Caco-2 (cell line): ENCODE data around the gene XPNPEP2. TPM values are rescaled to one million over a fixed set of nuclear protein-coding genes. Genes with fewer than 3 reads are reported as not detected.

Experiments
- BruUV-seq: library from RNA; stranded (reverse); fragments of 400-500 nt; replicated peaks from 2 replicates; lab custom pipeline; 2021; lab: Mats Ljungman, UMichigan
- CTCF ChIA-PET: fragments of 300-600 bp; sonication (Branson Sonifier 250); formaldehyde crosslinking; loops from one replicate; lab custom pipeline; 2022; ENCODE audit warnings: antibody characterized with exemption; lab: Charles Lee
- POLR2A ChIA-PET: fragments of 300-600 bp; sonication (Branson Sonifier 250); formaldehyde crosslinking; loops from one replicate; lab custom pipeline; 2022; ENCODE audit warnings: antibody characterized with exemption; lab: Charles Lee
- DNase-seq, 2 experiments: peaks; one replicate each; pipeline versions ENCODE4 v3.0.0 to v3.0.0-alpha.2; 2020 to 2022
- H3K27me3 ChIP-seq: replicated peaks from 2 replicates; pipeline ENCODE4 v1.6.0; 2011; ENCODE audit warnings: low read length; ENCODE audit not compliant: control insufficient read depth, insufficient read depth
- H3K36me3 ChIP-seq: 2 replicates; pipeline ENCODE4 v1.5.1; 2011; ENCODE audit warnings: low read length; ENCODE audit not compliant: control insufficient read depth, insufficient read depth
- H3K4me1 ChIP-seq: fragments of 250-450 bp; sonication (Bioruptor Pico); 2 replicates; pipeline ENCODE4 v1.5.1; 2020; ENCODE audit warnings: mild to moderate bottlenecking
- H3K4me3 ChIP-seq: 2 replicates; pipeline ENCODE4 v1.5.1; 2011; ENCODE audit warnings: low read depth, mild to moderate bottlenecking, control low read depth, low read length
- H3K9me3 ChIP-seq: fragments of 250-450 bp; sonication (Bioruptor Pico); 2 replicates; pipeline ENCODE4 v1.5.1; 2020; ENCODE audit warnings: mild to moderate bottlenecking, moderate library complexity
- H3K27ac Mint-ChIP-seq: one replicate; pipeline ENCODE4 v1.8.0; 2022; ENCODE audit warnings: mixed read lengths; ENCODE audit not compliant: unreplicated experiment
- H3K27me3 Mint-ChIP-seq: one replicate; pipeline ENCODE4 v1.8.0; 2022; ENCODE audit warnings: mixed read lengths; ENCODE audit not compliant: insufficient read depth, unreplicated experiment
- H3K36me3 Mint-ChIP-seq: one replicate; pipeline ENCODE4 v1.8.0; 2022; ENCODE audit warnings: mild to moderate bottlenecking, mixed read lengths; ENCODE audit not compliant: insufficient read depth, unreplicated experiment
- H3K4me1 Mint-ChIP-seq: one replicate; pipeline ENCODE4 v1.8.0; 2022; ENCODE audit warnings: low read depth, mixed read lengths; ENCODE audit not compliant: unreplicated experiment
- H3K4me3 Mint-ChIP-seq: one replicate; pipeline ENCODE4 v1.8.0; 2022; ENCODE audit warnings: mild to moderate bottlenecking, moderate library complexity, mixed read lengths; ENCODE audit not compliant: unreplicated experiment
- H3K9me3 Mint-ChIP-seq: one replicate; pipeline ENCODE4 v1.8.0; 2022; ENCODE audit warnings: mixed read lengths; ENCODE audit not compliant: unreplicated experiment
- intact Hi-C: fragments of 100-400 bp; cut with micrococcal nuclease; formaldehyde crosslinking; loops from one replicate; pipeline ENCODE4 v1.10.0; 2022; ENCODE audit not compliant: unreplicated experiment
- total RNA-seq: library from RNA; stranded (reverse); gene quantifications from 2 replicates; pipeline ENCODE4 v1.2.3, GENCODE V29; 2022
- TF ChIP-seq, protein P1 (sequence below), 2 experiments: fragments of 200-600 bp in 1 of 2; IDR thresholded peaks; 1 replicate in 1 of 2; 2 replicates in 1 of 2; pipeline versions ENCODE4 v1.5.1 to v1.8.0; 2011 to 2022; ENCODE audit warnings: antibody characterized with exemption in 1 of 2, control low read depth in 1 of 2, inconsistent platforms in 1 of 2, low read depth in 1 of 2, low read length in 1 of 2, mild to moderate bottlenecking in 1 of 2, moderate library complexity in 1 of 2; ENCODE audit not compliant: insufficient read depth in 1 of 2, severe bottlenecking in 1 of 2, unreplicated experiment in 1 of 2

The XPNPEP2 gene
- total RNA-seq, 1 experiment from 2014 or later, result 0.32 TPM

DNA sequence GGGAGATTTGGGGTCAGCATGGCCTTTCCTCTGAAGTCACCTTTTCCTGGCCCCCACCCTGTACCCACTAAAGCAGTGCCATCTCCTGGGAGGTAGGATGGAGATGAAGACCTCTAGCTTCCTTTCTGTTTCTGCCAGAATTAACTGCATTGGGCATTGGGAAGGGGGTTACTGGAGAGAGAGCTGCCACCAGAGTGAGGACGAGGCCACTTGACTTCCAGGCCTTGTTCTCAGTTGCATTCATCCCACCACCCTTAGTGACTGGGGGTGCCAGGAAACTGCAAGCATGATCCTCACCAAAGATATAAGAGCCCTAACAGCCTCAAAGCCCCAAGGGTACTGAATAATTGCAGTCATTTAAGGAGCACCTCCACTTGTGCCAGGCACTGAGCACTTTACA is 56.8 kb downstream of the XPNPEP2 start:
- no peak overlapping the region for H3K4me3 Mint-ChIP-seq
- DNase-seq, result no peak
- ChIA-PET CTCF (no interaction called here), POLR2A (no interaction called here)
- H3K9me3 ChIP-seq, result no peaks in the 10 kb centered on the region
- H3K4me1 Mint-ChIP-seq, result no peaks in the 10 kb centered on the region
- no TSS peak for BruUV-seq
- H3K4me1 ChIP-seq, result no peaks in the 10 kb centered on the region
- no peaks in the 10 kb centered on the region for H3K36me3 Mint-ChIP-seq
- H3K4me3 ChIP-seq, result no peak overlapping the region
- no peak overlapping the region for H3K27ac Mint-ChIP-seq
- no peaks in the 10 kb centered on the region for H3K27me3 ChIP-seq
- intact Hi-C loops, result no loop called here
- TF ChIP-seq, protein P1, sequence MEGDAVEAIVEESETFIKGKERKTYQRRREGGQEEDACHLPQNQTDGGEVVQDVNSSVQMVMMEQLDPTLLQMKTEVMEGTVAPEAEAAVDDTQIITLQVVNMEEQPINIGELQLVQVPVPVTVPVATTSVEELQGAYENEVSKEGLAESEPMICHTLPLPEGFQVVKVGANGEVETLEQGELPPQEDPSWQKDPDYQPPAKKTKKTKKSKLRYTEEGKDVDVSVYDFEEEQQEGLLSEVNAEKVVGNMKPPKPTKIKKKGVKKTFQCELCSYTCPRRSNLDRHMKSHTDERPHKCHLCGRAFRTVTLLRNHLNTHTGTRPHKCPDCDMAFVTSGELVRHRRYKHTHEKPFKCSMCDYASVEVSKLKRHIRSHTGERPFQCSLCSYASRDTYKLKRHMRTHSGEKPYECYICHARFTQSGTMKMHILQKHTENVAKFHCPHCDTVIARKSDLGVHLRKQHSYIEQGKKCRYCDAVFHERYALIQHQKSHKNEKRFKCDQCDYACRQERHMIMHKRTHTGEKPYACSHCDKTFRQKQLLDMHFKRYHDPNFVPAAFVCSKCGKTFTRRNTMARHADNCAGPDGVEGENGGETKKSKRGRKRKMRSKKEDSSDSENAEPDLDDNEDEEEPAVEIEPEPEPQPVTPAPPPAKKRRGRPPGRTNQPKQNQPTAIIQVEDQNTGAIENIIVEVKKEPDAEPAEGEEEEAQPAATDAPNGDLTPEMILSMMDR (IDR thresholded peaks at IDR 0.05; ENCODE audit: insufficient read depth in 1 of 2, low read depth in 1 of 2, low read length in 1 of 2, severe bottlenecking in 1 of 2, unreplicated experiment in 1 of 2), result no peak
- no peaks in the 10 kb centered on the region for H3K27me3 Mint-ChIP-seq
- H3K36me3 ChIP-seq, result no peaks in the 10 kb centered on the region
- H3K9me3 Mint-ChIP-seq, result no peaks in the 10 kb centered on the region

DNA sequence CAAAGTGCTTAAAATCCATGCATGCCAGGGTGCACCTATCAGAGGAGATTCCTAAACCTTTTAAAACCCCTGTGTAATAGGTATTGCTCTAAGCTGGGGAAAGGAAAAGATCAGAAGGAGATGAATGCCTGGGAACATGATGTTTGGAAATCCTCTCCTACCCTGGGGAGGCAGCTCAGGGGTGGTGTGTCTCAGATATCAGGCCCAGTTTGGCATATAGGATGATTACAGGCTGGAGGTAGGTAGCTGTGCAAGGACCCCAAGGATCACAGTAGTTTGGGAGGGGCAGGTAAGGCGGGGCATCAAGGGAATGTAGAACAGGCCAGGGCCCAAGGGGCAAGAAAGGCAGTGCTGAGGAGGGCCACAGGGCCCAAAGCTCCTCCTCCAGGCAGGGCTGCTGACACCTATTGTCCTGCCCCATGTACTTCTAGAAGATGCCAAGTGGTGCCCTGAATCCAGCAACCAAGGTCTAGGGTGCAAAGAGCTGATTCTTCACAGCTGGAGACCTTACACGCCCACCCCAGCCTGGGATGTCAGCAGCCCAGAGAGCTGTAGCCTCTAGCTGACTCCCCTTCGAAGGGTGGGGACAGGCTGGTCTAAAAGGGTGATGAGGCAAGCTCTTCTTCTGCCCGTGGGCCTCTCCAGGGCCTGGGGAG is 58.6 kb downstream of the XPNPEP2 start:
- H3K36me3 ChIP-seq, result no peaks in the 10 kb centered on the region
- Mint-ChIP-seq H3K9me3 (no peaks in the 10 kb centered on the region), H3K27ac (no peak overlapping the region), H3K4me1 (no peaks in the 10 kb centered on the region), H3K27me3 (no peaks in the 10 kb centered on the region), H3K4me3 (no peak overlapping the region), H3K36me3 (no peaks in the 10 kb centered on the region)
- POLR2A ChIA-PET, result no interaction called here
- CTCF ChIA-PET, result no interaction called here
- BruUV-seq, result no TSS peak
- H3K4me1 ChIP-seq, result no peaks in the 10 kb centered on the region
- H3K4me3 ChIP-seq, result no peak overlapping the region
- intact Hi-C loops, result no loop called here
- no peaks in the 10 kb centered on the region for H3K27me3 ChIP-seq
- H3K9me3 ChIP-seq, result no peaks in the 10 kb centered on the region
- DNase-seq, result no peak
- TF ChIP-seq, protein P1 (IDR thresholded peaks at IDR 0.05; ENCODE audit: insufficient read depth in 1 of 2, low read depth in 1 of 2, low read length in 1 of 2, severe bottlenecking in 1 of 2, unreplicated experiment in 1 of 2), result no peak

DNA sequence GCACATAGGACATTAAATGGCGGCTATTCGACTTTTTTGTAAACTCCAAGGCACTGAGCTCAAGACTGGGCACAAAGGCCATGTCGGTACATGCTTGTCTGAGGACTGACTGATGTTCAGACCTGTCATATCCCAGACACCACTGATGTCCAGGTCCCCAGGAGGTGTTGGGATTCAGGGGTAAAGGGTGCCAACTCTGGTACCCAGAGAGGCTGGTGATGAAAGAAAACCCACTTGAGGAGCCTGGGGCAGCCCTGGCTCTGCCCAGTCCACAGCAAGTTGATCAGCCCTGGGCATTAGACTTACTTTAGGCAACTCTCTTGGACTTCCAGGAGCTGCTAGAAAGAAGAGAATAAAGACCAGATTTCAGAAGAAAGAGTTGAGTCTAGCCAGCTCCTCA is 59.7 kb downstream of the XPNPEP2 start:
- Mint-ChIP-seq H3K4me1 (no peaks in the 10 kb centered on the region), H3K27ac (no peak overlapping the region), H3K9me3 (no peaks in the 10 kb centered on the region), H3K4me3 (no peak overlapping the region), H3K27me3 (no peaks in the 10 kb centered on the region), H3K36me3 (peaks cover 1% of the 10 kb centered on the region)
- no peak for DNase-seq
- no TSS peak for BruUV-seq
- Histone ChIP-seq H3K36me3 (no peaks in the 10 kb centered on the region), H3K4me3 (no peak overlapping the region), H3K4me1 (no peaks in the 10 kb centered on the region), H3K9me3 (no peaks in the 10 kb centered on the region), H3K27me3 (no peaks in the 10 kb centered on the region)
- TF ChIP-seq, protein P1 (IDR thresholded peaks at IDR 0.05; ENCODE audit: insufficient read depth in 1 of 2, low read depth in 1 of 2, low read length in 1 of 2, severe bottlenecking in 1 of 2, unreplicated experiment in 1 of 2), result no peak
- intact Hi-C loops, result no loop called here
- CTCF ChIA-PET, result no interaction called here
- POLR2A ChIA-PET, result no interaction called here
